ENCODE measurements around the gene SCGB1D4.

DNA sequence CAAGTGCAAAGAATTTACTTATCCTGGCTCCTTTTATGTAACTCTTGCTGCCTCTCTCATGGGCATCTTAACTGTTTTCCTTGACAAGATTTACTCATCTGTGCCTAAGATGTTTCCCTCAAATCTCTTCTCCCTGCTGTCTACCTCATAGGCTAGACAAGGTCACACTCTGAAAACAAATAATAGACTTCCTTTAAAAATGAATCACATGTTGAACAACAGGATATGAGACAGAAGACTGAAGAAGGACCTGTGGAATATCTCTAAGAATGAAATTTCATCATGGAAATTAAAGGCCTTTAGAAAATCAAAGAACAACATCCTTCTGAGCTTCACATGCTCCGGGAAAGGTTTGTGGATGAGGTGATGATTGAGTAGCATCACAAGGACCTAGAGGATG is 34.9 kb downstream of the SCGB1D4 start:
- TF ChIP-seq, protein P1, sequence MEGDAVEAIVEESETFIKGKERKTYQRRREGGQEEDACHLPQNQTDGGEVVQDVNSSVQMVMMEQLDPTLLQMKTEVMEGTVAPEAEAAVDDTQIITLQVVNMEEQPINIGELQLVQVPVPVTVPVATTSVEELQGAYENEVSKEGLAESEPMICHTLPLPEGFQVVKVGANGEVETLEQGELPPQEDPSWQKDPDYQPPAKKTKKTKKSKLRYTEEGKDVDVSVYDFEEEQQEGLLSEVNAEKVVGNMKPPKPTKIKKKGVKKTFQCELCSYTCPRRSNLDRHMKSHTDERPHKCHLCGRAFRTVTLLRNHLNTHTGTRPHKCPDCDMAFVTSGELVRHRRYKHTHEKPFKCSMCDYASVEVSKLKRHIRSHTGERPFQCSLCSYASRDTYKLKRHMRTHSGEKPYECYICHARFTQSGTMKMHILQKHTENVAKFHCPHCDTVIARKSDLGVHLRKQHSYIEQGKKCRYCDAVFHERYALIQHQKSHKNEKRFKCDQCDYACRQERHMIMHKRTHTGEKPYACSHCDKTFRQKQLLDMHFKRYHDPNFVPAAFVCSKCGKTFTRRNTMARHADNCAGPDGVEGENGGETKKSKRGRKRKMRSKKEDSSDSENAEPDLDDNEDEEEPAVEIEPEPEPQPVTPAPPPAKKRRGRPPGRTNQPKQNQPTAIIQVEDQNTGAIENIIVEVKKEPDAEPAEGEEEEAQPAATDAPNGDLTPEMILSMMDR (IDR thresholded peaks at IDR 0.05; ENCODE audit: insufficient read depth, low read length, poor library complexity, severe bottlenecking), result no peak
- no peak for TF ChIP-seq EZH2phosphoT487 (conservative IDR thresholded peaks at IDR 0.05; ENCODE audit: low read length)
